ENCODE results near the gene PHKB. TPM values are rescaled to one million over a fixed set of nuclear protein-coding genes. Genes with fewer than 3 reads are reported as not detected.
"Not testable (repeated sequence)": the region's sequence is repeated elsewhere in the genome, so short reads cannot be mapped to it uniquely, and the experiment has no call there.

Gene PHKB
- total RNA-seq, 1 donor from 2014 or later = 195 TPM

GRCh38 chr16:47627085-47627639, 166.0 kb downstream of the PHKB start:
- no peak for DNase-seq

- DNase-seq = no peak
Measured at GRCh38 chr16:47627721-47628120, 166.6 kb downstream of the PHKB start.

- DNase-seq = no peak
Measured at GRCh38 chr16:47631131-47631530, 170.0 kb downstream of the PHKB start.

GRCh38 chr16:47634126-47634525, 173.0 kb downstream of the PHKB start:
- no peak for DNase-seq

GRCh38 chr16:47634727-47635126, 173.6 kb downstream of the PHKB start:
- DNase-seq = no peak

- no peak for DNase-seq
Measured at GRCh38 chr16:47636501-47637099, 175.5 kb downstream of the PHKB start.

GRCh38 chr16:47638175-47638574, 177.0 kb downstream of the PHKB start:
- DNase-seq = no peak

GRCh38 chr16:47640661-47641060, 179.5 kb downstream of the PHKB start:
- DNase-seq = no peak

GRCh38 chr16:47643323-47644000, 182.3 kb downstream of the PHKB start:
- no peak for DNase-seq

- DNase-seq = no peak
Measured at GRCh38 chr16:47644166-47644565, 183.0 kb downstream of the PHKB start.

- DNase-seq = no peak
Measured at GRCh38 chr16:47644661-47645060, 183.5 kb downstream of the PHKB start.

GRCh38 chr16:47646914-47647313, 185.8 kb downstream of the PHKB start:
- DNase-seq = no peak

- DNase-seq = no peak
Measured at GRCh38 chr16:47657032-47657431, 195.9 kb downstream of the PHKB start.

GRCh38 chr16:47657977-47658376, 196.8 kb downstream of the PHKB start:
- no peak for DNase-seq

- DNase-seq = no peak
Measured at GRCh38 chr16:47660540-47660939, 199.4 kb downstream of the PHKB start.

- no peak for DNase-seq
Measured at GRCh38 chr16:47664653-47665325, 203.7 kb downstream of the PHKB start.

GRCh38 chr16:47666434-47666833, 205.3 kb downstream of the PHKB start:
- no peak for DNase-seq

- no peak for DNase-seq
Measured at GRCh38 chr16:47667956-47668355, 206.8 kb downstream of the PHKB start.

- DNase-seq = no peak
Measured at GRCh38 chr16:47672475-47672874, 211.3 kb downstream of the PHKB start.

GRCh38 chr16:47676635-47677177, 215.6 kb downstream of the PHKB start:
- DNase-seq = no peak

- not testable (repeated sequence) for DNase-seq
Measured at GRCh38 chr16:47681571-47681970, 220.4 kb downstream of the PHKB start.

- DNase-seq = no peak
Measured at GRCh38 chr16:47687694-47688093, 226.6 kb downstream of the PHKB start.

GRCh38 chr16:47693226-47693625, 232.1 kb downstream of the PHKB start:
- DNase-seq = no peak
